Small intestine (tissue), 7 donors: ENCODE measurements around the gene CHST12. TPM values are rescaled to one million over a fixed set of nuclear protein-coding genes. Genes with fewer than 3 reads are reported as not detected.
"Not testable (repeated sequence)": the region's sequence is repeated elsewhere in the genome, so short reads cannot be mapped to it uniquely, and the experiment has no call there.

Experiments
- DNase-seq, 2 donors: peaks; one replicate each; pipeline versions ENCODE4 v3.0.0 to v3.0.0-alpha.2; 2013
- FAIRE-seq: peaks from 2 replicates; lab custom pipeline; 2012; peaks lifted over from hg19 to GRCh38; lab: Jason Lieb, UNC
- H3K27ac ChIP-seq, 3 donors: one replicate each; pipeline ENCODE4 v1.5.1; 2013; ENCODE audit warnings: low read length in 2 of 3, mild to moderate bottlenecking in 2 of 3, control low read depth in 1 of 3, inconsistent platforms in 1 of 3, low read depth in 1 of 3, moderate library complexity in 1 of 3
- H3K27me3 ChIP-seq, 3 donors: one replicate each; pipeline ENCODE4 v1.6.1; 2013; ENCODE audit warnings: low read length in 3 of 3, inconsistent platforms in 1 of 3; ENCODE audit not compliant: control insufficient read depth in 3 of 3, insufficient read depth in 3 of 3
- H3K36me3 ChIP-seq, 3 donors: one replicate each; pipeline ENCODE4 v1.6.1; 2013; ENCODE audit warnings: low read length in 3 of 3, inconsistent platforms in 1 of 3, low read depth in 1 of 3, mild to moderate bottlenecking in 1 of 3, moderate library complexity in 1 of 3; ENCODE audit not compliant: control insufficient read depth in 3 of 3, insufficient read depth in 2 of 3
- H3K4me1 ChIP-seq, 3 donors: one replicate each; pipeline ENCODE4 v1.6.1; 2013; ENCODE audit warnings: low read length in 2 of 3, inconsistent platforms in 1 of 3, low read depth in 1 of 3, mild to moderate bottlenecking in 1 of 3, moderate library complexity in 1 of 3; ENCODE audit not compliant: control insufficient read depth in 3 of 3, insufficient read depth in 2 of 3
- H3K4me3 ChIP-seq, 3 donors: one replicate each; pipeline ENCODE4 v1.5.1; 2013; ENCODE audit warnings: low read length in 3 of 3, control low read depth in 1 of 3, inconsistent platforms in 1 of 3, low read depth in 1 of 3, mild to moderate bottlenecking in 1 of 3, moderate library complexity in 1 of 3
- H3K9me3 ChIP-seq, 2 donors: one replicate each; pipeline ENCODE4 v1.6.1; 2013; ENCODE audit warnings: low read depth in 1 of 2, low read length in 1 of 2; ENCODE audit not compliant: control insufficient read depth in 2 of 2, insufficient read depth in 1 of 2
- WGBS, 3 donors: extraction: QIAGEN DNeasy Blood & Tissue Kit; methylation state at CpG; one replicate each; pipeline ENCODE4 v1.1.7; 2013; 5-methylcytosine and 5-hydroxymethylcytosine counted together
- polyA plus RNA-seq, 4 donors: library from polyadenylated mRNA; stranded (reverse) in 3 of 4; unstranded in 1 of 4; fragments of 200-250 nt in 3 of 4; fragments of 120-200 nt in 1 of 4; gene quantifications; one replicate each; pipeline versions ENCODE4 v1.2.1 to v1.2.3, GENCODE V29; 2013
- donor health status: healthy with polysubstance abuse.
- donor health status: control.
- donor health status: control.
- donor health status: Bipolar disorder and iron deficiency.
- donor health status: healthy.

CHST12 gene
- polyA plus RNA-seq, 4 donors, result 1.8 to 10.9 (median 6.8) TPM

DNA sequence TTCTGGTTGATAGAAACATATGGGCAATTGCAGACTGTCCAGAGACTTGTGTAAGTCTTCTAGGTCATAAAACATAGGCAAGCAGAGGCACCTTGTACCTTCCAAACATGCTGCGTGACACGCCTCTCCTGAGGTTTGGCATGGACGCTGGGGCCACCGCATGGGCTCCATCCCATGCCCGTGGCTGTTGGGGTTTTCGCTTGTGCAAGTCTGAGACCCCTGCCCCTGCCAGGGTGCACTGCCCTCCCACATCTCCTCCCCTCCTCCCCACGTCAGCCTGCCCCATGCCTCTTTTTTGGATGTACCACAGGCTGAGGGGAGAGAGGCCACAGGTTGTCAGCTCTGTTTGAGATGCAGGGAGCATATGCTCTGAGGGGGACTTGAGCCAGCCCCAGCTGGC lies 29.8 kb upstream of the CHST12 start:
- DNase-seq (no peak), FAIRE-seq (no peak)
- H3K4me3 ChIP-seq, result no peak overlapping the region
- no peaks in the 10 kb centered on the region for H3K27me3 ChIP-seq
- H3K9me3 ChIP-seq, result no peaks in the 10 kb centered on the region
- 86 to 90% (median 89%) methylated on average over 7 of the region's 7 CpGs for WGBS, 3 donors
- no peaks in the 10 kb centered on the region for H3K4me1 ChIP-seq
- peaks cover 29 to 90% (median 68%) of the 10 kb centered on the region in 3 donors for H3K36me3 ChIP-seq
- no peak overlapping the region for H3K27ac ChIP-seq

- Histone ChIP-seq H3K27ac (no peak overlapping the region), H3K36me3 (peaks cover 30 to 92% (median 60%) of the 10 kb centered on the region in 3 donors), H3K4me1 (no peaks in the 10 kb centered on the region), H3K27me3 (no peaks in the 10 kb centered on the region), H3K4me3 (no peak overlapping the region), H3K9me3 (no peaks in the 10 kb centered on the region)
- WGBS, 3 donors, result 94 to 97% (median 95%) methylated on average over 18 of the region's 18 CpGs
- DNase-seq (no peak), FAIRE-seq (no peak)
Observed at GRCh38 chr7:2374401-2374800, 29.0 kb upstream of the CHST12 start.

DNA sequence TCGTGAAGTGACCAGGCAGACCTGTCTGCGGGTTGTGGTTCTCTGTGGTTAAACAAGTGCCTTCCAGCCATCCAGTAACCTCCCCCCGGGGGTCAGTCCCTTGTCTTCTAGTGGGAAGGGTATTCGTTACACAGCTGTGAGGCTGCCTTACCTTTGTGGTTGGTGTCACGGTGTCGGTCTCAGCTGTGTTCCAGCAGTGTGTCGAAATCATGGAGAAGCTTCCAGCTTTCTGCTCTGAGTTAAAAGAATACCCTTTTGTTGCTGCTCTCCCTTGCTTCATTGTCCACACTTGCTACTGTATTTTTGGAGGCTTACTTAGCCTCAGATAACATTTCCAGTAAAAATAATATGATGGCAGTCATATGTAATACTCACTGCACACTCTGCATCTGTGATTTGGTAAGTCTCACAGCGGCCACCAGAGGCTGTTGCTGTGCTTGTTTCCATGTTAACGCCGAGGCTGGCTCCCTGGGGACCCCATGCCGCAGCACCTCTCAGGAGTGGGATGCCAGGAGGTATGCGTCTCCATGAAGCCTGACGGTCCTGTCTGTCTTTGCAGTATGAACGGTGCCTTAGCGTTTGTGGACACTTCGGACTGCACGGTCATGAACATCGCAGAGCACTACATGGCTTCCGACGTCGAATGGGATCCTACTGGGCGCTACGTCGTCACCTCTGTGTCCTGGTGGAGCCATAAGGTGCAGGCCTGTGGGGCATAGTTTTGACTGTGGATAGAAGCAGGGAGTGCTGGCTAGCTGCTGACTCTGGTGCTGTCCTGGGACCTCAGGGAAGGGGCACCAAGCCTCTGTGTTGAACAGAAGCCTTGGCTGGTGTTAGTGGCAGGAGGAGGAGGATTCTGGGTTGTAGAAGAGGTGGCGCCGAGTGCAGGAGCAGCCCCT lies 28.3 kb upstream of the CHST12 start:
- 91 to 93% (median 93%) methylated on average over 26 of the region's 26 CpGs for WGBS, 3 donors
- Histone ChIP-seq H3K27ac (no peak overlapping the region), H3K9me3 (no peaks in the 10 kb centered on the region), H3K4me3 (no peak overlapping the region), H3K27me3 (no peaks in the 10 kb centered on the region), H3K4me1 (no peaks in the 10 kb centered on the region), H3K36me3 (peaks cover 29 to 92% (median 60%) of the 10 kb centered on the region in 3 donors)
- FAIRE-seq (no peak), DNase-seq (no peak)

DNA sequence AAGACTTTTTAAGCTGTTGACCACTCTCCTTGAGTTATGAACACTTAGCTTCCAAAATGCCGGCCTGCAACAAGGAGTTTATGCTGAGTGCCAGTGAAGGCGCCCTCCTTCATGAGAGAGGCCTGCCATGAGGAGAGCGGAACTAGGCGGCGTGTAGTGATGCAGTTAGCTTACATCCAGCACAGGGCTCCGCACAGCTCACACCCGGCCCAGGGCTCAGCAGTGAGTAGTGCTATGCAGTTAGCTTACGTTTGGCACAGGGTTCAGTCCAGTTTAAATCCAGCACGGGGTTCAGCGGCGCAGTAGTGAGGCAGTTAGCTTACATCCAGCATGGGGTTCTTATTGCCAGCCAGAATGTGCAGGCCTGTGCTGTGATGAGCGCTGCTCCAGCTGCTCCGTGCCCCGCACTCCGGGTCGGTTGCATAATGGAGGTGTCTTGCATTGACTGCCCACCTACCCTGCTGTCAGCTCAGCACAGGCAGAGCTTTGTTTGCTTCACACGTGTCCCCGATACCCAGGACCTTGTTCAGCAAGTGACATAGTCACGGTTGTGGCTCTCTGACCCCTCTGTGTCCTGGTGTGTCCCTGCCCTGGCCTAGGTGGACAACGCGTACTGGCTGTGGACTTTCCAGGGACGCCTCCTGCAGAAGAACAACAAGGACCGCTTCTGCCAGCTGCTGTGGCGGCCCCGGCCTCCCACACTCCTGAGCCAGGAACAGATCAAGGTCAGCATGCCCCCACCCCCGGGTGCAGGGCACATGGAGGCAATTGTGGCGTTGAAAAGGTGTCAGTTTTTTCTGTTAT lies 26.9 kb upstream of the CHST12 start:
- H3K9me3 ChIP-seq, result no peaks in the 10 kb centered on the region
- H3K27ac ChIP-seq, result no peak overlapping the region
- peaks cover 40 to 93% (median 62%) of the 10 kb centered on the region in 3 donors for H3K36me3 ChIP-seq
- no peak for DNase-seq
- no peak for FAIRE-seq
- no peak overlapping the region for H3K4me3 ChIP-seq
- H3K27me3 ChIP-seq, result no peaks in the 10 kb centered on the region
- 89 to 96% (median 94%) methylated on average over 26 to 27 of the region's 27 CpGs for WGBS, 3 donors
- H3K4me1 ChIP-seq, result no peaks in the 10 kb centered on the region

DNA sequence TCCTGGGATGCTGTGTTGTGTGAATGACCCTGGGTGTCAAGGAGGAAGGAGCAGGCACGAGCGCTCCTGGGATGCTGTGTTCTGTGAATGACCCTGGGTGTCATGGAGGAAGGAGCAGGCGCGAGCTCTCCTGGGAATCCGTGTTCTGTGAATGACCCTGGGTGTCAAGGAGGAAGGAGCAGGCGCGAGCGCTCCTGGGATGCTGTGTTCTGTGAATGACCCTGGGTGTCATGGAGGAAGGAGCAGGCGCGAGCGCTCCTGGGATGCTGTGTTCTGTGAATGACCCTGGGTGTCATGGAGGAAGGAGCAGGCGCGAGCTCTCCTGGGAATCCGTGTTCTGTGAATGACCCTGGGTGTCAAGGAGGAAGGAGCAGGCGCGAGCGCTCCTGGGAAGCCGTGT lies 25.9 kb upstream of the CHST12 start:
- not testable (repeated sequence) for DNase-seq, FAIRE-seq, H3K27ac ChIP-seq, H3K4me1 ChIP-seq, H3K27me3 ChIP-seq, H3K4me3 ChIP-seq, H3K9me3 ChIP-seq
- H3K36me3 ChIP-seq, result peaks cover 40 to 92% (median 57%) of the 10 kb centered on the region in 3 donors
- WGBS, 3 donors, result 92 to 98% (median 98%) methylated on average over 12 to 14 of the region's 18 CpGs

GRCh38 chr7:2378125-2378524 lies 25.3 kb upstream of the CHST12 start:
- DNase-seq, H3K4me1 ChIP-seq, H3K27me3 ChIP-seq, H3K4me3 ChIP-seq, H3K27ac ChIP-seq, H3K9me3 ChIP-seq, FAIRE-seq: not testable (repeated sequence)
- WGBS, 3 donors, result 91 to 97% (median 94%) methylated on average over 10 to 15 of the region's 18 CpGs
- peaks cover 34 to 91% (median 53%) of the 10 kb centered on the region in 3 donors for H3K36me3 ChIP-seq

DNA sequence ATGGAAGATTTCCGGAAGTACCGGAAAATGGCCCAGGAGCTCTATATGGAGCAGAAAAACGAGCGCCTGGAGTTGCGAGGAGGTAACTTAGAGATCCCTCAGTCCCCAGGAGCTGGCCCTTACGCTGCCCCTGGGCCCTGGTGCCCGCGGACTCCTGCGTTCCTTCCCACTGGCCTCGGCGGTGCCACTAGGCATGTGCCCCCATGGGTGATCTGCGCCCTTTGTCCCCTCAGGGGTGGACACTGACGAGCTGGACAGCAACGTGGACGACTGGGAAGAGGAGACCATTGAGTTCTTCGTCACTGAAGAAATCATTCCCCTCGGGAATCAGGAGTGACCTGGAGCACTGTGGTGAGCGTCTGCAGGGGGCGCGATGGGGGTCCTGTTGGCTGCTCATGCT lies 24.2 kb upstream of the CHST12 start:
- FAIRE-seq, result no peak
- 93 to 97% (median 95%) methylated on average over 20 of the region's 20 CpGs for WGBS, 3 donors

GRCh38 chr7:2379821-2380450 lies 23.5 kb upstream of the CHST12 start:
- no peaks in the 10 kb centered on the region for H3K4me1 ChIP-seq
- no peaks in the 10 kb centered on the region for H3K27me3 ChIP-seq
- H3K4me3 ChIP-seq, result no peak overlapping the region
- FAIRE-seq (no peak), DNase-seq (no peak)
- peaks cover 34 to 86% (median 36%) of the 10 kb centered on the region in 3 donors for H3K36me3 ChIP-seq
- no peaks in the 10 kb centered on the region for H3K9me3 ChIP-seq
- no peak overlapping the region for H3K27ac ChIP-seq
- 94% methylated on average over 34 of the region's 34 CpGs for WGBS, 3 donors

More for the DNA sequence above, 24.2 kb upstream of the CHST12 start:
- Histone ChIP-seq H3K4me1 (no peaks in the 10 kb centered on the region), H3K36me3 (peaks cover 34 to 88% (median 43%) of the 10 kb centered on the region in 3 donors), H3K4me3 (no peak overlapping the region), H3K27ac (no peak overlapping the region), H3K27me3 (no peaks in the 10 kb centered on the region), H3K9me3 (no peaks in the 10 kb centered on the region)
- no peak for DNase-seq
